Putamen (tissue), 1 donor: ENCODE data around the gene NKX2-1.
"Not testable (repeated sequence)": the region's sequence is repeated elsewhere in the genome, so short reads cannot be mapped to it uniquely, and the experiment has no call there.

Source experiments
- DNase-seq: peaks from one replicate; pipeline ENCODE4 v3.0.0-alpha.2; 2016; ENCODE audit warnings: low spot score

Gene NKX2-1

GRCh38 chr14:36505181-36505815, 14.7 kb downstream of the NKX2-1 start:
- no peak for DNase-seq

- DNase-seq, result no peak
Measured at GRCh38 chr14:36504771-36505175, 15.3 kb downstream of the NKX2-1 start.

GRCh38 chr14:36503771-36504741, 16.0 kb downstream of the NKX2-1 start:
- DNase-seq, result no peak

- DNase-seq, result no peak
Measured at GRCh38 chr14:36502558-36503508, 17.2 kb downstream of the NKX2-1 start.

GRCh38 chr14:36498938-36499337, 21.1 kb downstream of the NKX2-1 start:
- no peak for DNase-seq

- DNase-seq, result no peak
Measured at GRCh38 chr14:36496346-36496745, 23.7 kb downstream of the NKX2-1 start.

- DNase-seq, result no peak
Measured at GRCh38 chr14:36495666-36496065, 24.4 kb downstream of the NKX2-1 start.

- no peak for DNase-seq
Measured at GRCh38 chr14:36493761-36494160, 26.3 kb downstream of the NKX2-1 start.

- DNase-seq, result no peak
Measured at GRCh38 chr14:36485773-36486172, 34.3 kb downstream of the NKX2-1 start.

- no peak for DNase-seq
Measured at GRCh38 chr14:36479344-36479743, 40.7 kb downstream of the NKX2-1 start.

- no peak for DNase-seq
Measured at GRCh38 chr14:36478782-36479181, 41.2 kb downstream of the NKX2-1 start.

GRCh38 chr14:36477266-36477665, 42.8 kb downstream of the NKX2-1 start:
- no peak for DNase-seq

GRCh38 chr14:36476061-36476460, 44.0 kb downstream of the NKX2-1 start:
- DNase-seq, result not testable (repeated sequence)

GRCh38 chr14:36474593-36474992, 45.4 kb downstream of the NKX2-1 start:
- no peak for DNase-seq

- DNase-seq, result no peak
Measured at GRCh38 chr14:36471431-36471830, 48.6 kb downstream of the NKX2-1 start.

GRCh38 chr14:36467332-36467731, 52.7 kb downstream of the NKX2-1 start:
- DNase-seq, result no peak
